Anterior cingulate cortex (tissue), 58 donors: ENCODE measurements around the gene MRPS24.

Experiments used
- DNase-seq, 58 donors: peaks; one replicate each; lab custom pipeline; 2025; lab: John Stamatoyannopoulos, UW

The MRPS24 gene

DNA sequence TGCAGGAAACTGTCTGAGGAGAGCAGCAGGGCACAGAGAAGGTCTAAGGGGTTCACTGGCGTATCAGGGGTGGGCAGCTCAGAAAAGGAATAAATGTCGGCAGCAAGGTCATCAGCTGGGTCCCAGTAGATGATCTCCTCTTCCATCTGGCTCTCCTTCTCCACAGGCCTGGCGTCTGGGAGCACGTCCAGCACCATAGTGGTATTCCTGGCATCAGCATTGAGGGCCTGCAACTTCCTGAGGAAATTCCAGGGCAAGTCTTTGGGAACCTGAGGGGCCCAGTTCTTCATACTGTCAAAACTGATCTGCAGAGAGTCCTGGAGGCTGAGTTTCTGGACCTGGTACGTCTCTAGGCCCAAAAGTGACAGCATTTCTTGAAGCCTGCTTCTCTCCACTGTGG is 9.6 kb upstream of the MRPS24 start:
- no peak for DNase-seq

DNA sequence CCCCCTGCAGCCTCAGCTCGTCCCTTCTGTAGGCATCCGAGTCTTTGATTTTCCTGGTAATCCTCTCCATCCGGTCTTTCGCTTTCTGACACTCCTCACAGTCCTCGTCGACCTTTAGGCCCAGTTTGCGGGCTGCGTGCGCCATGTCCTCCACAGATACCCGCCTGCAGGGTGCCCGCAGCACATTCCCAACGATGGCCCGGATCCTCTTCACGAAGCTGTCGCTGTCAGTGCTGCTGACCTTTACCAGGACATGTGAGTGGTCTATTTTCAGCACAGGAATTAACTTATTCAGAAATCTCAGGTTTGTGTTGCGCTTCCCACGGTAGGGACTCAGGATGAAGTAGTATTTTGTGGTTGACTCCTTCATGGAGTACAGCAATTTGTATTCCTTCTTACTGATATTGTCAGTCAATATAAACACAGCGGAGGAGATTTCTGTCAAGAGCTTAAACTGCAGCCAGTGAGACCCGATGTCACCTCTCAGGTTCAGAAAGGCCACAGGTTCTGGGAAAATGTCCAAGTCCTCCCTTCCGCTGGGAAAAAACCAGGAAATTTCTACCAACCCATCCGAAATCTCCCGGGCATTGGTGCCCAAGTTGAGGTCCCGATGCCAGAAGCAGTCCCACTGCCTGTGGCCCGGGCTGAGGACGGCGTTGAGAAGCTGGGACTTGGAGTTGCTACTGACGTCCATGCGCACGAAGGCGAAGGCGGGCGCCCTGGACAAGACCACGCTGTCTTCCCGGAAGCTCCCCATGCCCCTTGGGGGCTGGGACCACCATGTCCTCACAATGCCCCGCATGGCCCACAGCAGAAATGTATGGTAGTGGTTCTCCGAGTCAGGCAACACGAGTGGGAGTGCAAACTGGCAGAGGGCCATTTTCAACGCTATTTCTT is 8.9 kb upstream of the MRPS24 start:
- DNase-seq, result no peak

DNA sequence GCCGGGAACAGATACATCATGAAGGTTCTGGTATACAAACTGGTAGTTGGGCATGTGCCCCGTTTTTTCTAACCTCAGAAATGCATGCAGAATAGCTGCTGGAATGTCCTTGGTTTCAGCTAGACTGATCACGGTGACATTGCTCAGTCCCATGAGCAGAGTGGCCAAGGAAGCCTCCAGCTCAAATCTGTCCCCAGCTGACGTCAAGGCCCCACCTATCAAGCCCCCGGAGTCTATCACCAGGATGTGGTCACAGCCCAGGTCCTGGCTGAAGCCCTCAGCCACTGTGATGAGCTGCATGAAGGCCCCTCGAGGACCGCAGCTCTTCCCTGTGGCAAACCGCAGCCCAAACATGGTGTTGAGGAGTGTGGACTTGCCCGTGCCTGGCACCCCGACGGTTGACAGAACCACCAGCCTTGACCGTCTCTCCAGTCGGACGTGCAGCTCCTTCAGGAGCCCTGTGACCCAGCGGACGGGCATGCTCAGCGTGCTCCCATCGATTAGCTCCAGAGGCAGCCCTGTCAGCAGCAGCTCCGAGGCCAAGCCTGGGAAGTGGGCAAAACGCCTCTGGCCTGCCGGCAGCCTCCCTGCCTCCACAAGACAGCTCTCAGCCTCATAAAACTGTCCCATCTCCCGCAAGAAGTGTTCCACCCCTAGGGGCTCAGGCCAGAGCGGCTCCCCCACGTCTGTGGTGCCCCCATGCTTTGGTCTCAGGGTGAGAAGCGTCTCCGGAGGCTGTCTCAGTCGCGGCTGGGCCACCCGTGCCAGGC is 7.8 kb upstream of the MRPS24 start:
- DNase-seq, result no peak

GRCh38 chr7:43876241-43876640 is 6.9 kb upstream of the MRPS24 start:
- no peak for DNase-seq

GRCh38 chr7:43873300-43873699 is 4.0 kb upstream of the MRPS24 start:
- DNase-seq, result no peak

DNA sequence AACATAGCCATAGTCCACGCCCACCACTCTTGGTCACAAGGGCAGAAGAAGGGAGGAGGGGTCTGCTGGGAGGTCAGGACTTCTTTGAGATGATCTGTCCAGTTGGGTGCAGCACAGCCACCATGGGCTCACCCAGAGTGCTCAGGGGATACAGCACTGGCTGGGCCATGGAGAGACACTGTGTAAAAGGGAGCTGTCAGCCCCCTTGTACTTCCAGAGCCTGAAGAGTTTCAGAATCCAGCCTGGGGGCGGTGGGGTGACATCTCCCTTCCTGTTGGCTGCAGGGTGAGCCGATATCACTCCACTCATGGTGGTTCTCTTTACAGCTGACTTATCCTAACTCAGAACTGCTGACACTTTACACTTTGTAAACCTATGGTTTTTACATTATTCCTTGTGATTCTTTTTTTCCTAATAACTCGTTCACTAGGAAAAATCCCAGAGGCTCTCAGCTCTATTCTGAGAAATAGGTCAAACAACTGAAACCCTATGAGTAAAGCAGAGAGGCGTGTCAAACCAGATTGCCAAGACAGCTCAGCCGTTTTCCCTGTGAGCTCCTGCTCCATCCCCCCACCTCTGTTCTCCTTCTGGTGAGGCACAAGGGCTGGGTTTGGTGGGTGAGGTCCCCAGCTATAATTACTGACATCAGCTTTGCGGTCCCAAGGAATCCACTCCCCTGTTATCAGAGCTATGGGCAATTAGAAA is 3.2 kb upstream of the MRPS24 start:
- DNase-seq, result peak in 16 of 58 donors; percentile 3 to 38 (median 18)

DNA sequence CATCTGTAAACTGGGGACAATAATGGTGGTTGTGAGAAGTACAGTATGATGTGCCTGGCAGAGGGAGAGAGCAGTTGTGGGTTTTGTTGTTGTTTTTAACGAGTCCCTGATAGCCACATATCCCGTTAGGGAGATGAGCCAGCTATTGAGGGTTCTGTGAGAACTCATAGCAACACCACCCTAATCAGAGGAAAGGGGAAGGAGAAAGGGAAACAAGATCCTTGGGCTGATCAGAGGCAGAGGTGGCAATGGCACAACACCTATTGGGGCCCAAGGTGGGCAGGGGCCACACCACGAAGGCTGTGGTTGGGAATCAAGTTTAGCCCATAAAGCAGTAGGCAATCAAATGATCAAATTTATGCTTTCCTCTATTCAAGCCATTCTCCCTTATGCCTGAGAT is 1.7 kb upstream of the MRPS24 start:
- no peak for DNase-seq

- no peak for DNase-seq
Observed at GRCh38 chr7:43870316-43870715, 999 bp upstream of the MRPS24 start.

DNA sequence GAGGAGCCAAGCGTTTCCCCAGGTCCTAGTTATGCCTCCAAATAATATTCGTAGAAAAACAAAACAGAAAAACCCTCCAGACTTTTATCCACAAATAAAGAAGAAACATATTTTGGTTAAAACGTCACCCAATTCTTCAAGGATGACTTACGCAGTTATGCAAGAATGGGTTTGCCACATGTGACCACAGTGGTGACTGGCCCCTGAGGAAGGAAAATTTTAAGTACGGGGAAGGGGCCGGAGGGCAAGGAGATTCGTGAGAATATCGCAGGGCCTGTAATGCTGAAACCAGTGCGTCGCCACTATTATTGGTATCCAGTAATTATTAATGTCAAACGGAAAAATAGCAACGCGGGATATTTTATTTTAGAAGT is 537 bp upstream of the MRPS24 start:
- peak in 1 of 58 donors; percentile 11 for DNase-seq

- no peak for DNase-seq
Observed at GRCh38 chr7:43868681-43869005, 674 bp downstream of the MRPS24 start.

DNA sequence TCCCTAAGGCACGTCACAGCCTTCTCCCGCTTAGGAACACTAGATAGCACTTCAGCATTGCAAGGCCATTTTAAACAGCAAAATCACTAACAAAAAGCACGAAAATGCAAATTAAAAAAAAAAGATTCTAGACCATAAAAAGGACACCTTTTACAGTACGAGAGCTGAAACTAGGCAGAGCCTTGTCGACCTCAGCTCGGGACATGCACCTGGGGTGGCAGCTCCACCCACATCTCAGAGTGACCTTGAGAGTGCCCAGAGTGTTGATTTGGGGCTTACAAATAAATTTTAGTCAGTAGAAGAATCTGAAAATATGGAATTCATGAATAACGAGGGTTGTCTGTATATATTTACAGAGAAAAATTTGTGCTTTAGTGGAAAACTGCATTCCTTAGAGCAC is 1.1 kb downstream of the MRPS24 start:
- DNase-seq, result no peak

DNA sequence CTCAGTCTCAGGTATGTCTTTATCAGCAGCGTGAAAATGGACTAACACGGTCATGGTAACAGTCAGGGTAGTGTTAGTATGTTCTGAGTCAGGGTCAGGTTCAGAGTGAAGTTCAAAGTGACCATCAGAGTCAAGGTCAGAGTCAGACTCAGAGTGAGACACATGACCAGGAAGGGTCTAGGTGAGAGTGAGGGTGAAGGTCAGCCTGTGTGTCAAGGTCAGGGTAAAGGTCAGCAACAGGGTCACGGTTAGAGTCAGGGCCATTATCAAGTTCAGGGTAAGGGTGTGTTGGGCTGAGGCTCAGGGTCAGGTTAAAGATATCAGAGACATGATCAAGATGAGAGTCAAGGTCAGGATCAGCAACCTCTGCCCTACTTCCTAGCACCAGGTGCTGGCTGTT is 4.0 kb downstream of the MRPS24 start:
- no peak for DNase-seq

GRCh38 chr7:43864126-43864525 is 5.2 kb downstream of the MRPS24 start:
- DNase-seq, result no peak

GRCh38 chr7:43856996-43857395 is 12.3 kb downstream of the MRPS24 start:
- DNase-seq, result no peak

- DNase-seq, result no peak
Observed at GRCh38 chr7:43856316-43856715, 13.0 kb downstream of the MRPS24 start.

- DNase-seq, result no peak
Observed at GRCh38 chr7:43855176-43855575, 14.1 kb downstream of the MRPS24 start.

DNA sequence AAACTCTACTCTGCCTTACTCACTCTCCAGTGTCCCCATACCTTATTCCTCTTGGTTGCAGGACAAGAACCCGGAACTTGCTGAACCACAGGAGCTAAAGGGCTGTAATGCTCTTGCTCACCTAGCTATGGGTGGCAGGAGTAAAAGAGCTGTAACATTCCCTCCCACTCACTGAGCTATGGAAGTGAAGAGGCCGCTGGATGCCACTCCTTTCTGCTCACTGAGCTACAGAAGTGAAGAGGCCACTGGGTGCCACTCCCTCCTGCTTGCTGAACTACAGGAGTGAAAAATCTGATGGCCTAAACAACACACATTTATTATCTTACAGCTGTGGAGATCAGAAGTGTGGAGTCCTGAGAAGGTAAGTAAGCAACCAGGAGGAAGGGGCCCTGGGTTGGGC is 17.5 kb downstream of the MRPS24 start:
- DNase-seq, result no peak

DNA sequence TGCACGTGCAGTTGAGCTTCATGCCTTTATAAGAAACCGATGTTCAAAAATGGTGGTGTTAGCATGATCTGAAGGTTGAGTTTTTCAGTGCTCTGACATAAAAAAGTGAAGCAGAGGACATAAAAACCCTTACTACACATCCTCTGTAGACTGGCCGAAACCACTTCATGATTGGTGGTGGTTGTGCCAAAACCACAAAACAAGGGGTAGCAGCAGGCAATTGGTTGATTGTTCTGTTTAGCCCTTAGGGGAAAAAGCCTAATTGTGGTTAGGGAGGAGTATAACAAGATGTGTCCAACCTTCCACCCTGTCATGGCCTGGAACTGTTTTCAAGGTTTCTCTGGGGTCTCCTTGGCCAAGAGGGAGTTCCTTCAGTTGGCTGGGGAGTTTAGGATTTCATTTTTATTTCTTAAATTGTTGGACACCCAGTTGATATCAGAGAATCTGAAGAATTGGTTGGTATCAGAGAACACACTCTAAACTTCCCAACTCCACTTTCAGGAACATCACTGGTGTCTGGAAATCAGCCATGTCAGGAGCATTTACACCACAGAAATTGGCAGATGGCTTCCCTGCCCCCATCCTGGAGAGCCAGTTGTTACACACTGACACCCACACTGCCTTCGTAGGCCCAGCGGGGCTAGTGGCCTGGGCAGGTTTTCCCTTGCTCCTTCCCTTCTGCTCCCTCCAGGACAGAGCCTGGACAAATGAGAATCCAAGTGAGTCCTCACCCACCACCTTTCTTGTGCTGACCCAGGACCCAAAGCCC is 18.8 kb downstream of the MRPS24 start:
- no peak for DNase-seq

- DNase-seq, result no peak
Observed at GRCh38 chr7:43849047-43849446, 20.3 kb downstream of the MRPS24 start.

DNA sequence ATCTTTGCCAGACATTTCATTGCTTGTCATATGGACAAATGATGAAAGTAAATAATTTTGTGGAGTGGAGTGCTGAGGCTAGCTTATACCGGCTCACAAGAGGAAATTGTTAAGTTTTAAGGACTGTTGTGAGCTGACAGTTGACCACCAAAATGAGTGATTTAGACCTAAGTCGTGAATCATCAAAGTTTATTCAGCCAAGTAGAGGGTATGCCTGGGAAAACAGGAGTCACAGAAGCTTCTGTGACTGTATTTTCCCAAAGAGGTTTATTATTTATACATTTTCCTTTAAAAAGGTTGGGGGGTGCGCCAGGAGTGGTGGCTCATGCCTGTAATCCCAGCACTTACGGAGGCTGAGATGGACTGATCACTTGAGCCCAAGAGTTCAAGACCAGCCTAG is 21.8 kb downstream of the MRPS24 start:
- DNase-seq, result no peak

- no peak for DNase-seq
Observed at GRCh38 chr7:43844662-43845061, 24.7 kb downstream of the MRPS24 start.
